Erythroblast (primary cell): ENCODE results near the gene LRRN4CL.

ENCODE experiments used
- GATA1 ChIP-seq: IDR thresholded peaks from 2 replicates; pipeline ENCODE4 v1.6.1; 2011; ENCODE audit warnings: low read depth, mild to moderate bottlenecking, control low read depth, low read length, moderate library complexity
- POLR2A ChIP-seq: IDR thresholded peaks from 2 replicates; pipeline ENCODE4 v1.6.1; 2011; ENCODE audit warnings: mild to moderate bottlenecking, low read length

GRCh38 chr11:62644220-62644619 is 45.1 kb downstream of the LRRN4CL start:
- TF ChIP-seq POLR2A (no peak), GATA1 (no peak)
